HG03159 (cell line): Measurements from ENCODE around the gene NMBR.
"Not testable (repeated sequence)": the region's sequence is repeated elsewhere in the genome, so short reads cannot be mapped to it uniquely, and the experiment has no call there.

Experiments used
- ATAC-seq: cut with Tn5 transposase; IDR thresholded peaks from one replicate; pipeline ENCODE4 v1.9.1; 2021; ENCODE audit warnings: mild to moderate bottlenecking, moderate library complexity; ENCODE audit not compliant: unreplicated experiment

Gene NMBR

DNA sequence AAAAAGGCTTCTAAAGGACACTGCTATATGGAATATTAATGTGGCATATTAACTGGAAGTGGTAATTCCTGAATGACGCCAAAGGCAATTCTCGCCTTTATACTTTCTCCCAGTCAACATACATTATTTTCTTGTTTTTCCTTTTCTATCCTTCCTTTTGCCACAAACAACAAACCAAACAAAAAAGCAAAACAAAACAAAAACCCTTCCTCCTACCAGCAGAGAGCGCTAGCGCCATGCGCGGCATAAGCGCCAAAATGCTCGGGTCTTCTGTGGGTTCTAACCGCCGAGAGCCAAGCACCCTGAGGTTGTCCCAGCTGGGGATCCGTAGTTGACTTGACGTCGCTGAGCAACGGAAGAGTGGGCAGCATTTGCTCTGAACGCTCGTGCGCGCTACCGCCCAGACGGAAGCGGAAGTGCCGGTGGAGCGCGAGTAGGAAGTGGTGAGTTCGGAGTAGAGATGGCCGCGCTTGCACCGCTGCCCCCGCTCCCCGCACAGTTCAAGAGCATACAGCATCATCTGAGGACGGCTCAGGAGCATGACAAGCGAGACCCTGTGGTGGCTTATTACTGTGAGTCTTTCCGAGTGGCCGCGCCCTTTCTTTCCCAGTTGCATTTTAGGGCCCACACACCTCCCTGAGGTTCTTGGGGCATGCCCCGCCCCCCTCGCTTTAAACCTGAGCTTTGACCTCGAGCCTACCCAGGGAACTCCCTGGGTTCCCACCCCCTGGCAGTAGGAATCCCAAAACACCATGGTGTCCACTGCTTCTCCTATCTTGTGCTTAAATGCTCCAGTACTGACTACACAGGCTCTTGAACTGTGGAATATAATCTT is at the start of gene NMBR, which contains the start of gene VTA1:
Gene NMBR, minus strand, starts transcription at position 295 of the 835 bp plus-strand sequence. CDS start 58,464 bp downstream, outside the sequence.
Gene VTA1, plus strand, starts transcription at position 436 of the 835 bp plus-strand sequence. Its CDS starts 25 bp downstream, at position 461.
- ATAC-seq: peak; percentile 100

- ATAC-seq: no peak
Measured at GRCh38 chr6:142195862-142196541, 49.1 kb upstream of the NMBR start.

DNA sequence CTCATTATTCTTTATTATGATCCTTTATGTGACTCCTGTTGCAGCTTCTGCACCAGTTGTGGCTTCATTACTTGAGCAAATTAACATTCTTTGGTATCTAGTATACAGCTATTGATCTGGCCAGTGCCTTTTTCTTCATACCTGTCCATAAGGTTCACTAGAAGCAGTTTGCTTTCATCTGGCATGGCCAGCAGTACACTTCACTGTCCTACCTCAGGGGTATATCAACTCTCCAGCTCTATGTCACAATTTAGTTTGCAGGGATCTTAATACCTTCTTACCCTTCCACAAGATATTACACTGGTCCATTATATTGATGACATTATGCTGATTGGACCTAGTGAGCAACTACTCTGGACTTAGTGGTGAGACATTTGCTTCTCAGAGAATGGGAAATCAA is 46.7 kb upstream of the NMBR start:
- ATAC-seq: no peak

- no peak for ATAC-seq
Measured at GRCh38 chr6:142192343-142192742, 45.4 kb upstream of the NMBR start.

DNA sequence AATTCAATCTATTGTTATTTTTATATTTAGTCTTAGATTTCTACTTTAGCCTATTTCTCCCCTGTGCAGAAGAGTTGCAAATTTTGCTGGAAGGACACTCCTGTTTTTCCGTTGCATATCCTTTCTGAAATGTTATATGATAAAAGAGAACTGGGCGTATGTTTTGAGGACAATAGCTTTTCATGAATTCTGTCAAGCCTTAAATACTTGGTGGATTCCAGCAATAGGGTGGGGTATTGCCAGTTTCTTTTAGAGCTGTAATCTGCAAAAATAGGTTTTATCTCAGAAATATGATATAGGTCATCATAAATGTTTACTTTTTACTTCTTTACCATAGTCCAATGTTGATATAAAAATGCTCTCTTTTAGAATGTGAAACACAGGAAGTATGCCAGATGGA is 42.1 kb upstream of the NMBR start:
- no peak for ATAC-seq

GRCh38 chr6:142188341-142188740 is 41.4 kb upstream of the NMBR start:
- ATAC-seq: not testable (repeated sequence)

DNA sequence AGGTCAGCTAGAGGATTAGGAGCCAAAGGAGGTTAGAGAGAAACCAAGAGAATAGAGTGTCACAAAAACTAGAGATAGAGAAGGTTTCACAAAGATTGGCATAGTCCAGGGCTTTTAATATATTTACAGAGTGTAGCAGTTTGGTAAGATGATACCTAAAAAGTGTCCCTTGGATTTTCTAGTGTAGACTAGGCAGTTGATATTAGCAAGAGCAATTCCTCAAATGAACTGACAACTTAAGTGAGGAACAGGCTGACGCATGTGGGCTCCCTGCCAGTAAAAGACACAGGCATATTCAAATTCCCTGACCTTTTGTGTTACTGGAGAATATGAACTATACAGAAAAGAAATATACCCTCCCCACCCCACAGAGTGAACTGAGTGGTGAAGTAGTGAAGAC is 40.3 kb upstream of the NMBR start:
- no peak for ATAC-seq

GRCh38 chr6:142185641-142186040 is 38.7 kb upstream of the NMBR start:
- no peak for ATAC-seq

GRCh38 chr6:142184307-142184706 is 37.4 kb upstream of the NMBR start:
- no peak for ATAC-seq

GRCh38 chr6:142183351-142183750 is 36.4 kb upstream of the NMBR start:
- no peak for ATAC-seq

GRCh38 chr6:142182004-142182403 is 35.1 kb upstream of the NMBR start:
- ATAC-seq: no peak

- no peak for ATAC-seq
Measured at GRCh38 chr6:142178129-142178528, 31.2 kb upstream of the NMBR start.

DNA sequence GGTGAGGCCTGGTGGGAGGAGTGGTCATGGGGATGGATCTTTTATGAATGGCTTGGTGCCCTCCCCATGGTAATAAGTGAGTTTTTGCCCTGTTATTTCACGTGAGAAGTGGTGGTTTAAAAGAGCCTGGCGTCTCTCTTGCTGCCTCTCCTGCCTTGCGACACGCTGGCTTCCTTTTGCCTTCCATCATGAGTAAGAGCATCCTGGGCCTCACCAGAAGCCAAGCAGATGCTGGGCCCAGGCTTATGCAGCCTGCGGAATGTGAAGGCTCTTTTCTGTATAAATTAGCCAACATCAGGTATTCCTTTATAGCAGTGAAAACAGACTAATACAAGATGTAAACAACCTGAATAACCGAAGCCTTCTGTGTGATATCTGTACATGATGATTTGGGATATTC is 27.8 kb upstream of the NMBR start:
- no peak for ATAC-seq

GRCh38 chr6:142173980-142174379 is 27.1 kb upstream of the NMBR start:
- no peak for ATAC-seq

DNA sequence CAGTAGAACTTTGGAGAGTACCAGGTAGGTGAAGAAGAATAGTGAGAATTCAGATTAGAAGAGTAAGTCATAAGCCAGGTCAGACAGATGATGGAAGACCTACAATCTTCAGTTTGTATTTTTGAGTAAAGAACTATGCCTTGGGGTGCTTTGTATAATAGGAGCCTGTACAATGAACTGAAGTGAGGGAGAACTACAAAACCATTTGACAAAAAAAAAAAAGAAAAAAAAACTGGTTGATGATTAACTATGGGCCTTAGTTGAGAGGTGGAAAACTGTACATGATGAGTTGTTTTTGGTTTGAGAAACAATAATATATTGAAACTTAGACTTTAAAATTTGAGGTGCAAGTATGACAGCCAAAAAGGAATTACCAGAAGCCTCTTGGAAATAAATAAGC is 25.8 kb upstream of the NMBR start:
- no peak for ATAC-seq

DNA sequence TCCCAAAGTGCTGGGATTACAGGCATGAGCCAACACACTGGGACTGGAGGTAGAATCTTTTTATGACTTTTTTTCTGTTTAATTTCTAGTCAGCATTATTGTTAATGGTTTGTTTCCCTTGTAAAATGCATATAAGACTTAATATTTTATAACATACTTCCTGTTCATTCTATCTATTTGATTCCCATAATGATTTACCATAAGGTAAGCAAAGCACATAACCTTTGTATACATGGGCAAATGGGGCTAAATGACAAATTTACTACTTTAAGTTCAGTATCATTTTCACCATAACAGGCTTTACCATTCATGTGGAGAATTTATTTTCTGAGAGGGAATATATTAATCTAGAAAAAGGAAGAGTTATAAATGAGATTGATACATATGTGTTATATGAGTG is 24.4 kb upstream of the NMBR start:
- ATAC-seq: no peak

- no peak for ATAC-seq
Measured at GRCh38 chr6:142167486-142167885, 20.6 kb upstream of the NMBR start.

DNA sequence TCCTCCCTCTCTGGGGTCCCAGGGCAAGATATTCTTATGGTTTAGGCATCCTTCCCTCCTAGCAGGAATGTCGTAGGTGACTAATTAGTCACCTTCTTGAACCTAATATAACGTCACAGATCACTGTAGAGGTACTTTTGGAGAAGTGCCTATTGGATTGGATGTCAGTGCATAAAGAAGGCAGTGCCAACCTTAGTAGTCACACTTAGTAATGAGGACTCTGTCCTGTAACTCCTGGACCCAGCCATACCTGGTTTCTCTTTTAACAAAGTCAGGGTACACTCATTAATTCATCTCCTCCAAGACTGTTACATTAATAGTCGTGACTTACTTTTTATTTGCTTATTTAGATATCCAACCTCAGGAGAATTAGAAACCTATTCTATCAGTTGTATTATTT is 20.1 kb upstream of the NMBR start:
- ATAC-seq: no peak

- ATAC-seq: no peak
Measured at GRCh38 chr6:142165227-142165626, 18.3 kb upstream of the NMBR start.

GRCh38 chr6:142162780-142163179 is 15.9 kb upstream of the NMBR start:
- no peak for ATAC-seq

DNA sequence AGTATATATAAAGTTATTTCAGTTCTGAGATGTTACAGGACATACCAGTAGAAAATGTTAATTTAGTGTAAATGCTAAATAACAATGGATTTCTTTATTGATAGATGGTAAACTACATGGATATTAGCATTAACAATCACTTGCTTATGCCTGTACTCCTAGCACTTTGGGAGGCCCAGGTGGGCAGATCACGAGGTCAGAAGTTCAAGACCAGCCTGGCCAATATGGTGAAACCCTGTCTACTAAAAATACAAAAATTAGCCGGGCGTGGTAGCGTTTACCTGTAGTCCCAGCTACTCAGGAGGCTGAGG is 9.8 kb upstream of the NMBR start:
- ATAC-seq: not testable (repeated sequence)
